ENCODE measurements around the gene SDCCAG8. TPM values are rescaled to one million over a fixed set of nuclear protein-coding genes. Genes with fewer than 3 reads are reported as not detected.

SDCCAG8 gene
- total RNA-seq, 1 experiment from 2014 or later = 10.0 TPM

DNA sequence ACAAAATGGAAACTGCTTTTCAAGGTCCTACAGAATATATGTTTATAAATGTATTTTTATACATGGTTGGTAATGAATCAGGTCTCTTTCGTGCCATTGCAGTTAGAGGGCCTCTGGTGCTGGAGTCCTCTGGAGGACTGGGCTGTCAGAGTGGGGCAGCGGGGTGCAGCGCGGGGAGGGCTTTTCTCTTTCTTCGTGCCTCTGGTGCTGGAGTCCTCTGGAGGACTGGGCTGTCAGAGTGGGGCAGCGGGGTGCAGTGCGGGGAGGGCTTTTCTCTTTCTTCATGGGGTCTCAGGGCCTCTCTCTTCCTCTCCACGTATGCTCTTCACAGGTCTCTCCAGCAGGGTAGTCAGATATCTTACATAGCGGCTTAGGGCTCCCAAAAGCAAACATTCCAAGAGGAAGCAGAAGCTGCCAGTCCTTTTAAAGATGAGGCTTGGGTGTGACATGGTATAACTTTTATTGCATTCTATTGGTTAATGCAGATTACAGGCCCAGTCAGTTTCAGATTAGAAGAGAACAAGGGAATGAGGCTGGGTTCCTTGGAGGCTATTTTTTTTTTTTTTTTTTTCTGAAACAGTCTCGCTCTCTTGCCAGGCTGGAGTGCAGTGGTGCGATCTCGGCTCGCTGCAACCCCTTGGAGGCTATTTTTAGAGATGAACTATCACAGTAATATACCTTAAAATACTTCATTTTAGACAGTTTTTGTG lies 13.1 kb downstream of the SDCCAG8 start:
- no peak overlapping the region for H2BK120ac ChIP-seq (ENCODE audit: low read depth, low read length, poor library complexity, severe bottlenecking)
- Mint-ChIP-seq H3K4me1 (peaks cover 14% of the 10 kb centered on the region in 2 experiments), H3K4me3 (no peak overlapping the region; a peak in 1 of 5 replicates)

More for the DNA sequence above, 13.1 kb downstream of the SDCCAG8 start:
- TF ChIP-seq, protein P1, sequence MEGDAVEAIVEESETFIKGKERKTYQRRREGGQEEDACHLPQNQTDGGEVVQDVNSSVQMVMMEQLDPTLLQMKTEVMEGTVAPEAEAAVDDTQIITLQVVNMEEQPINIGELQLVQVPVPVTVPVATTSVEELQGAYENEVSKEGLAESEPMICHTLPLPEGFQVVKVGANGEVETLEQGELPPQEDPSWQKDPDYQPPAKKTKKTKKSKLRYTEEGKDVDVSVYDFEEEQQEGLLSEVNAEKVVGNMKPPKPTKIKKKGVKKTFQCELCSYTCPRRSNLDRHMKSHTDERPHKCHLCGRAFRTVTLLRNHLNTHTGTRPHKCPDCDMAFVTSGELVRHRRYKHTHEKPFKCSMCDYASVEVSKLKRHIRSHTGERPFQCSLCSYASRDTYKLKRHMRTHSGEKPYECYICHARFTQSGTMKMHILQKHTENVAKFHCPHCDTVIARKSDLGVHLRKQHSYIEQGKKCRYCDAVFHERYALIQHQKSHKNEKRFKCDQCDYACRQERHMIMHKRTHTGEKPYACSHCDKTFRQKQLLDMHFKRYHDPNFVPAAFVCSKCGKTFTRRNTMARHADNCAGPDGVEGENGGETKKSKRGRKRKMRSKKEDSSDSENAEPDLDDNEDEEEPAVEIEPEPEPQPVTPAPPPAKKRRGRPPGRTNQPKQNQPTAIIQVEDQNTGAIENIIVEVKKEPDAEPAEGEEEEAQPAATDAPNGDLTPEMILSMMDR (conservative IDR thresholded peaks at IDR 0.05) = no peak; the same call in 2 of the 3 replicates
- no peak overlapping the region for H2BK12ac ChIP-seq (ENCODE audit: insufficient read length, low read depth, low read length)
- H3K4ac ChIP-seq (ENCODE audit: low read depth, low read length) = no peak overlapping the region
- H3K79me1 ChIP-seq (ENCODE audit: insufficient read depth, low read depth, low read length, poor library complexity, severe bottlenecking) = no peaks in the 10 kb centered on the region
- no peak overlapping the region for H2BK5ac ChIP-seq (ENCODE audit: insufficient read length, low read length)
- no peaks in the 10 kb centered on the region for H3K27me3 Mint-ChIP-seq (ENCODE audit: low read depth)
- no peaks in the 10 kb centered on the region for H4K20me1 ChIP-seq (ENCODE audit: control insufficient read depth, insufficient read depth, insufficient read length)
- H4K5ac ChIP-seq (ENCODE audit: insufficient read length, low read depth, low read length) = no peak overlapping the region
- no peak overlapping the region for H3K18ac ChIP-seq (ENCODE audit: insufficient read length, low read depth, low read length)
- H3K79me2 ChIP-seq (ENCODE audit: insufficient read depth, low read length) = no peaks in the 10 kb centered on the region
- no peaks in the 10 kb centered on the region; a peak in 1 of 5 replicates for H3K9me3 Mint-ChIP-seq
- H2BK15ac ChIP-seq (ENCODE audit: low read depth, low read length) = no peak overlapping the region
- no peak overlapping the region for H3K14ac ChIP-seq (ENCODE audit: insufficient read depth, low read length)
- H4K91ac ChIP-seq (ENCODE audit: insufficient read length, low read depth, low read length) = no peak overlapping the region
- no peaks in the 10 kb centered on the region for H3K9me3 ChIP-seq (ENCODE audit: control insufficient read depth, low read depth, low read length)
- no peak overlapping the region for H3K9ac ChIP-seq (ENCODE audit: extremely low read depth, insufficient read length, low read length)
- H3K23me2 ChIP-seq (ENCODE audit: insufficient read length, low read depth, low read length, poor library complexity, severe bottlenecking) = peaks cover 2% of the 10 kb centered on the region
- peak overlapping the region in 1 of 3 experiments; percentile 22; a peak in 1 of 7 replicates for H3K27ac Mint-ChIP-seq
- DNase-seq = peak; percentile 33
- no peak overlapping the region for H2AFZ ChIP-seq (ENCODE audit: low read length)
- no peak overlapping the region for H2BK20ac ChIP-seq (ENCODE audit: low read depth, low read length, poor library complexity, severe bottlenecking)
- no peak overlapping the region for H3K56ac ChIP-seq (ENCODE audit: insufficient read length, low read depth, low read length)
- H3K36me3 Mint-ChIP-seq (ENCODE audit: insufficient read depth in 1 of 3, low read depth in 3 of 3) = no peaks in the 10 kb centered on the region; a peak in 1 of 7 replicates
- H3T11ph ChIP-seq (ENCODE audit: low read length) = no peak overlapping the region
- no peak overlapping the region for H3K23ac ChIP-seq (ENCODE audit: insufficient read length, low read depth, low read length)
- no peak overlapping the region for H4K8ac ChIP-seq (replicated peaks; ENCODE audit: insufficient read length, low read depth, low read length)
- no peaks in the 10 kb centered on the region for H3K27me3 ChIP-seq (ENCODE audit: insufficient read depth, low read length)
- no peak overlapping the region for H3K4me2 ChIP-seq (ENCODE audit: insufficient read depth, insufficient read length, low read length)
- no CpG with 5 or more reads among the region's 13 CpGs for WGBS (ENCODE audit: extremely low coverage, insufficient read length, low lambda C conversion rate)
- H2AK5ac ChIP-seq (ENCODE audit: insufficient read length, low read length) = no peak overlapping the region
- no peak overlapping the region for H3K27ac ChIP-seq (ENCODE audit: insufficient read length, low read depth, low read length)
- peaks cover 2% of the 10 kb centered on the region; the same call in 1 of the 2 replicates for H3K4me1 ChIP-seq (ENCODE audit: insufficient read depth, low read length)
